ENCODE data around the gene MALRD1. TPM values are rescaled to one million over a fixed set of nuclear protein-coding genes. Genes with fewer than 3 reads are reported as not detected.

The MALRD1 gene
- total and polyA plus RNA-seq, 2 donors, result 0.27 to 2.5 TPM

DNA sequence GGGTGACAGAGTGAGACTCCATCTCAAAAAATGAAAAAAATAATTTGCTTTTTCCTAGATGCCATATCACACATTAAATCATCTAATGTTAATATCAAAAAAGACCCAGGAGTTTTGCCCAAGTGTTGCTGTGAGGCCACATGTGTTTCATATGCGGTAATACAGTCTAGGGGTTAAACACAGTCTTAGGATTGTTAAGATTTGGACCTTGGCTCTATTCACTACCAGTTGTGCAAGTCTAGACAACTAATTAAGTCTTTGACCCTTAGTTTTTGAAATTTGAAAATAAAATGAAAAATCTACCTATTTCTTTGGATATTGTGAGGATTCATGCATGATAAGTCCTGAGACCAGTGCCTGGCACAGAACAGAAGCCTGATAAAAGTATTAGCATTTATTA is 14.9 kb upstream of the MALRD1 start:
- DNase-seq (ENCODE audit: low read depth in 6 of 9, low spot score in 9 of 9), result no peak
- no peak overlapping the region for H3K4me3 ChIP-seq (ENCODE audit: low read length in 2 of 2)
- H3K4me1 ChIP-seq (ENCODE audit: control insufficient read depth in 2 of 2, insufficient read depth in 2 of 2, low read length in 2 of 2), result no peaks in the 10 kb centered on the region
- no peaks in the 10 kb centered on the region for H3K27me3 ChIP-seq (ENCODE audit: control insufficient read depth in 2 of 2, insufficient read depth in 1 of 2, low read length in 1 of 2)
- H3K9me3 ChIP-seq (ENCODE audit: control insufficient read depth in 2 of 2, insufficient read depth in 1 of 2, low read length in 1 of 2), result peaks cover 0 to 3% of the 10 kb centered on the region in 2 donors
- no peaks in the 10 kb centered on the region for H3K36me3 ChIP-seq (ENCODE audit: control insufficient read depth in 2 of 2, insufficient read depth in 2 of 2, low read length in 1 of 2)
- 93% methylated on average over 1 of the region's 1 CpG for WGBS
- H3K27ac ChIP-seq (ENCODE audit: low read depth in 1 of 2, low read length in 1 of 2), result no peak overlapping the region

- Histone ChIP-seq H3K27me3 (ENCODE audit: control insufficient read depth in 2 of 2, insufficient read depth in 1 of 2, low read length in 1 of 2) (no peaks in the 10 kb centered on the region), H3K4me3 (ENCODE audit: low read length in 2 of 2) (no peak overlapping the region), H3K36me3 (ENCODE audit: control insufficient read depth in 2 of 2, insufficient read depth in 2 of 2, low read length in 1 of 2) (no peaks in the 10 kb centered on the region), H3K4me1 (ENCODE audit: control insufficient read depth in 2 of 2, insufficient read depth in 2 of 2, low read length in 2 of 2) (no peaks in the 10 kb centered on the region), H3K9me3 (ENCODE audit: control insufficient read depth in 2 of 2, insufficient read depth in 1 of 2, low read length in 1 of 2) (peaks cover 0 to 3% of the 10 kb centered on the region in 2 donors), H3K27ac (ENCODE audit: low read depth in 1 of 2, low read length in 1 of 2) (no peak overlapping the region)
- 91% methylated on average over 3 of the region's 3 CpGs for WGBS
- no peak for DNase-seq (ENCODE audit: low read depth in 6 of 9, low spot score in 9 of 9)
Measured at GRCh38 chr10:19041171-19041570, 7.4 kb upstream of the MALRD1 start.

GRCh38 chr10:19043431-19043830 is 5.2 kb upstream of the MALRD1 start:
- H3K36me3 ChIP-seq (ENCODE audit: control insufficient read depth in 2 of 2, insufficient read depth in 2 of 2, low read length in 1 of 2), result no peaks in the 10 kb centered on the region
- H3K4me1 ChIP-seq (ENCODE audit: control insufficient read depth in 2 of 2, insufficient read depth in 2 of 2, low read length in 2 of 2), result no peaks in the 10 kb centered on the region
- no peak overlapping the region for H3K4me3 ChIP-seq (ENCODE audit: low read length in 2 of 2)
- DNase-seq (ENCODE audit: low read depth in 6 of 9, low spot score in 9 of 9), result no peak
- 66% methylated on average over 3 of the region's 3 CpGs for WGBS
- H3K27ac ChIP-seq (ENCODE audit: low read depth in 1 of 2, low read length in 1 of 2), result no peak overlapping the region
- H3K27me3 ChIP-seq (ENCODE audit: control insufficient read depth in 2 of 2, insufficient read depth in 1 of 2, low read length in 1 of 2), result no peaks in the 10 kb centered on the region
- peaks cover 0 to 1% of the 10 kb centered on the region in 2 donors for H3K9me3 ChIP-seq (ENCODE audit: control insufficient read depth in 2 of 2, insufficient read depth in 1 of 2, low read length in 1 of 2)

DNA sequence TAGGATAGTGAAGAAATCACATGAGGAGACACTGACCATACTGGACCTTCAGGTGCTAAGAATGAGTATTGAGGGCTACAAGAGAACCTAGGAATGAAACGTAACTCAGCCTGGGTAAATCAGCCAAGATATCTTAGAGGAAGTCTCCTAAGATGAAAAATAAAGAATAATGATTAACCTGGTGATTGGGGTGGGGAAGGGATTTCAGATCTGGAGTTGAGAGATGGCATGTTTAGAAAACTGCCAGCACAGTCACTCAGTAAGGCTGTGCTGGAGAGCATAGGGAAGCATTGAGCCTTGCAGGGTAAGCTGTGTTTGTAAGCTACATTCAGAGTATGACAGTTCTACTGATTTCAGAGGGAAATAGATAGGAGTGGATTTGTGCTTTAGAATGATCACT is 1.9 kb upstream of the MALRD1 start:
- Histone ChIP-seq H3K9me3 (ENCODE audit: control insufficient read depth in 2 of 2, insufficient read depth in 1 of 2, low read length in 1 of 2) (no peaks in the 10 kb centered on the region), H3K4me1 (ENCODE audit: control insufficient read depth in 2 of 2, insufficient read depth in 2 of 2, low read length in 2 of 2) (no peaks in the 10 kb centered on the region), H3K27me3 (ENCODE audit: control insufficient read depth in 2 of 2, insufficient read depth in 1 of 2, low read length in 1 of 2) (no peaks in the 10 kb centered on the region), H3K27ac (ENCODE audit: low read depth in 1 of 2, low read length in 1 of 2) (no peak overlapping the region), H3K4me3 (ENCODE audit: low read length in 2 of 2) (no peak overlapping the region), H3K36me3 (ENCODE audit: control insufficient read depth in 2 of 2, insufficient read depth in 2 of 2, low read length in 1 of 2) (no peaks in the 10 kb centered on the region)
- DNase-seq (ENCODE audit: low read depth in 6 of 9, low spot score in 9 of 9), result no peak
- 86% methylated on average over 1 of the region's 1 CpG for WGBS

DNA sequence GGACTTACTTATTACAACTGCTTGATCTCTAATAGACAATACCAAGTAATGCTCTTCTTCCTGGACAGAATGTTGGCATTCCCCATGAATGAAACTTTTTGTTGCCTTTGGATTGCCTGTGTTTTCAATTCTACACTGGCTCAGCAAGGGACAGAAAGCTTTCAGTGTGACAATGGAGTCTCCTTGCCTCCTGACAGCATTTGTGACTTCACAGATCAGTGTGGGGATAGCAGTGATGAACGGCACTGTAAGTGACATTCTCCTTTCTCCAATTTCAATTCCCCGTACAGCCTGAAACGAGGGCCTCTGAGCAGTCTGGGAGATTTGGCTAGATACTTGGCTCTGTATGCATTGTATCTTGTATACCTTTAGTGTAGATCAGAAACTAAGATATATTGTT is 290 bp downstream of the MALRD1 start:
- Histone ChIP-seq H3K4me3 (ENCODE audit: low read length in 2 of 2) (no peak overlapping the region), H3K36me3 (ENCODE audit: control insufficient read depth in 2 of 2, insufficient read depth in 2 of 2, low read length in 1 of 2) (no peaks in the 10 kb centered on the region), H3K27me3 (ENCODE audit: control insufficient read depth in 2 of 2, insufficient read depth in 1 of 2, low read length in 1 of 2) (no peaks in the 10 kb centered on the region), H3K9me3 (ENCODE audit: control insufficient read depth in 2 of 2, insufficient read depth in 1 of 2, low read length in 1 of 2) (no peaks in the 10 kb centered on the region), H3K4me1 (ENCODE audit: control insufficient read depth in 2 of 2, insufficient read depth in 2 of 2, low read length in 2 of 2) (no peaks in the 10 kb centered on the region), H3K27ac (ENCODE audit: low read depth in 1 of 2, low read length in 1 of 2) (no peak overlapping the region)
- 74% methylated on average over 3 of the region's 3 CpGs for WGBS
- DNase-seq (ENCODE audit: low read depth in 6 of 9, low spot score in 9 of 9), result no peak

DNA sequence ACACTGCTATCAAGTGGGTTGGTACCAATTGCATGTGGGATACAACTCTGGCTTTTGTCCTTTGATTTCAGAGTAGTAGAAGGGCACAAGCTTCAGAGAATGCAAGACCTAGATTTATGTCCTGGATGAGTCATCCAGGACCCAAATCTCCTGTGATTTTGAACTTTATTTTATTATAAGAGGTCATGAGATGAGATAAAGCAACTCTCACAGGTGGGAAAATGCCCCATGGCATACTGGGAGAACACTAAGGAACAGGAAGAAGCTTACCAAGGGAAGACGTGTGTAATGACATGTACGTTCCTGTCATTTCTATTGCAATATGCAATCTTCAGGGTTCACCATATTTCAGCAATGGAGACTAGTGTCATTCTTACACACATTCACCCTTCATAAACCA is 966 bp downstream of the MALRD1 start:
- H3K36me3 ChIP-seq (ENCODE audit: control insufficient read depth in 2 of 2, insufficient read depth in 2 of 2, low read length in 1 of 2), result no peaks in the 10 kb centered on the region
- DNase-seq (ENCODE audit: low read depth in 6 of 9, low spot score in 9 of 9), result no peak

GRCh38 chr10:19054289-19054835 is 5.8 kb downstream of the MALRD1 start:
- Histone ChIP-seq H3K9me3 (ENCODE audit: control insufficient read depth in 2 of 2, insufficient read depth in 1 of 2, low read length in 1 of 2) (no peaks in the 10 kb centered on the region), H3K4me3 (ENCODE audit: low read length in 2 of 2) (no peak overlapping the region), H3K27me3 (ENCODE audit: control insufficient read depth in 2 of 2, insufficient read depth in 1 of 2, low read length in 1 of 2) (no peaks in the 10 kb centered on the region), H3K4me1 (ENCODE audit: control insufficient read depth in 2 of 2, insufficient read depth in 2 of 2, low read length in 2 of 2) (no peaks in the 10 kb centered on the region), H3K27ac (ENCODE audit: low read depth in 1 of 2, low read length in 1 of 2) (no peak overlapping the region), H3K36me3 (ENCODE audit: control insufficient read depth in 2 of 2, insufficient read depth in 2 of 2, low read length in 1 of 2) (no peaks in the 10 kb centered on the region)
- WGBS, result 83% methylated on average over 5 of the region's 5 CpGs
- DNase-seq (ENCODE audit: low read depth in 6 of 9, low spot score in 9 of 9), result no peak

More for the DNA sequence above, 966 bp downstream of the MALRD1 start:
- H3K27ac ChIP-seq (ENCODE audit: low read depth in 1 of 2, low read length in 1 of 2), result no peak overlapping the region
- H3K4me1 ChIP-seq (ENCODE audit: control insufficient read depth in 2 of 2, insufficient read depth in 2 of 2, low read length in 2 of 2), result no peaks in the 10 kb centered on the region
- no peaks in the 10 kb centered on the region for H3K9me3 ChIP-seq (ENCODE audit: control insufficient read depth in 2 of 2, insufficient read depth in 1 of 2, low read length in 1 of 2)
- no peaks in the 10 kb centered on the region for H3K27me3 ChIP-seq (ENCODE audit: control insufficient read depth in 2 of 2, insufficient read depth in 1 of 2, low read length in 1 of 2)
- H3K4me3 ChIP-seq (ENCODE audit: low read length in 2 of 2), result no peak overlapping the region
- WGBS, result 90% methylated on average over 2 of the region's 2 CpGs

GRCh38 chr10:19058046-19058445 is 9.4 kb downstream of the MALRD1 start:
- Histone ChIP-seq H3K27ac (ENCODE audit: low read depth in 1 of 2, low read length in 1 of 2) (no peak overlapping the region), H3K4me1 (ENCODE audit: control insufficient read depth in 2 of 2, insufficient read depth in 2 of 2, low read length in 2 of 2) (no peaks in the 10 kb centered on the region), H3K9me3 (ENCODE audit: control insufficient read depth in 2 of 2, insufficient read depth in 1 of 2, low read length in 1 of 2) (no peaks in the 10 kb centered on the region), H3K27me3 (ENCODE audit: control insufficient read depth in 2 of 2, insufficient read depth in 1 of 2, low read length in 1 of 2) (no peaks in the 10 kb centered on the region), H3K36me3 (ENCODE audit: control insufficient read depth in 2 of 2, insufficient read depth in 2 of 2, low read length in 1 of 2) (no peaks in the 10 kb centered on the region), H3K4me3 (ENCODE audit: low read length in 2 of 2) (no peak overlapping the region)
- no peak for DNase-seq (ENCODE audit: low read depth in 6 of 9, low spot score in 9 of 9)
- WGBS, result 84% methylated on average over 4 of the region's 4 CpGs

DNA sequence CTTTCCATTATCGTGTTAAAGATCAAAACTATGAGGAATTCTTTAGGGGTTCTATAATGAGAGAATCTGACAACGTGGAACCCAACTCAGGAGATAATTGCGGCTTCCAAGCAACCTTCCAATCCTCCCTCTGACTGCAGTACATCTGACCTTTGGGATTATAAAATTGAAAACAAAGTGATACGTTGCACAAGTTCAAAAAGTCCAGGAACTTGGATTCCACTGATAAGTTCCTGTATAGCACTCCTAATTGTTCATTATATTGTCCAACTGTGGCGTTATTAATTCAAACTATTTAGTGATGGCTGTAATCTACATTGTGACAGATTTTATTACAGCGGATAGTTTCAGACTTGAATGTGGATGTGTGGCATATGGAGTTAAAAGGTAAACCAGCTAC is 15.4 kb downstream of the MALRD1 start:
- Histone ChIP-seq H3K9me3 (ENCODE audit: control insufficient read depth in 2 of 2, insufficient read depth in 1 of 2, low read length in 1 of 2) (no peaks in the 10 kb centered on the region), H3K27ac (ENCODE audit: low read depth in 1 of 2, low read length in 1 of 2) (no peak overlapping the region), H3K4me3 (ENCODE audit: low read length in 2 of 2) (no peak overlapping the region), H3K4me1 (ENCODE audit: control insufficient read depth in 2 of 2, insufficient read depth in 2 of 2, low read length in 2 of 2) (no peaks in the 10 kb centered on the region), H3K27me3 (ENCODE audit: control insufficient read depth in 2 of 2, insufficient read depth in 1 of 2, low read length in 1 of 2) (no peaks in the 10 kb centered on the region), H3K36me3 (ENCODE audit: control insufficient read depth in 2 of 2, insufficient read depth in 2 of 2, low read length in 1 of 2) (no peaks in the 10 kb centered on the region)
- DNase-seq (ENCODE audit: low read depth in 6 of 9, low spot score in 9 of 9), result no peak
- WGBS, result 93% methylated on average over 6 of the region's 6 CpGs

DNA sequence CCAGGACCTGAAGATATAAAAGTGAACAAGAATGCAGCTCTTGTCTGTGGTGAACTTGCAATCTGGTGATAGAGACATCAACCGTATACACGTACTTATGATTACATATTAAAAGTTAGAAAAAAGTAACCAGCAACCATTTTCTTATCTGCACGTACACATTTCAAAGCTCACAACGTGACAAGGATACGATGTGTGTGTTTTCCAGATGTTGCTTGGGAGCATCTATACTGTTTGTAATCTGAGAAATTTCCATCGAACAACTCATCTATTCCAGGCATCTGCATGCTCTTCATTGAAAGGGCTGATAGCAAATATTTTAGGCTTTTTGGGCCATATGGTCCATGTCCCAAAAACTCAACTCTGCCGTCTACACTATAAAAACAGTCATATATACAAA is 23.3 kb downstream of the MALRD1 start:
- H3K27me3 ChIP-seq (ENCODE audit: control insufficient read depth in 2 of 2, insufficient read depth in 1 of 2, low read length in 1 of 2), result no peaks in the 10 kb centered on the region
- no peaks in the 10 kb centered on the region for H3K9me3 ChIP-seq (ENCODE audit: control insufficient read depth in 2 of 2, insufficient read depth in 1 of 2, low read length in 1 of 2)
- H3K4me1 ChIP-seq (ENCODE audit: control insufficient read depth in 2 of 2, insufficient read depth in 2 of 2, low read length in 2 of 2), result no peaks in the 10 kb centered on the region
- H3K36me3 ChIP-seq (ENCODE audit: control insufficient read depth in 2 of 2, insufficient read depth in 2 of 2, low read length in 1 of 2), result no peaks in the 10 kb centered on the region
- DNase-seq (ENCODE audit: low read depth in 6 of 9, low spot score in 9 of 9), result no peak
- no peak overlapping the region for H3K27ac ChIP-seq (ENCODE audit: low read depth in 1 of 2, low read length in 1 of 2)
- WGBS, result 94% methylated on average over 7 of the region's 7 CpGs
- H3K4me3 ChIP-seq (ENCODE audit: low read length in 2 of 2), result no peak overlapping the region
